Measurements from ENCODE around the gene KAZALD1.

KAZALD1 gene

DNA sequence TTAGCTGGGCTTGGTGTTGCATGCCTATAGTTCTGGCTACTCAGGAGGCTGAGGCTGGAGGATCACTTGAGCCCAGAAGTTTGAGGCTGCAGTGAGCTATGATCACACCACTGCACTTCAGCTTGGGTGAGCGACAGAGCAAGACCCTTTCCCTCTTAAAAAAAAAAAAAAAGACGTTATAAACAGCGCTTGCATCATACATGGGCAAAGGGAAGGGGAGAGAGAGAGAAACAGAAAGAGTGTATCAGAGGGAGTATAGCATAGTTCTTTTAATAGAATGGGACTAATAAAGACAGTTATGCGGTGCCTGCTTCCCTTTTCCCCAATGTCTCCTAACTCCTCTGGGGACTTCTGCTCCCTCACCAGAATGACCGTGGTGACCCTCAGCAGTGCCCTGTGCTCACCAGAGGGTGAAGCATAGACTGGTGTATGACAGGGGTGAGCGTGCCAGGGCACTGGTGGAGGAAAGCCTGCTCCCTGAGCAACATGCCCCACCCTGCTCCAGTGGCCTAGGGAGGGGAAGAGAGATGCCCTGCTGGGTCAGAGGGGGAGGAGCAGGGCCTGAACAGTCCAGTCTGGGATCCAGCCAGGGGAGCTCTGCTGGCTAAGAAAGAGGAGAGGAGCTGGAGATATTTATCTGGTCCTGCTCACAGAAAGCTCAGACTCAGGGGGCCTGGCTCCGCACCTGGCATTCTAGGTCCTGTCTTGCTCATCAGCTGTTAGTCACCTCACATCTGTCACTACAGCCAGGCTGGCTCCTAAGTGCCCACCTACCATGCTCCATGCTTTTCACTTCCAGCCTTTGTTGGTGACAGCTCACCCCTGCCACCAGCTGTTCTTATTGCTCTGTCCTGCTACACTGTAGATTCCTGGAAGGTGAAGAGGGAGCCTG, 33.1 kb upstream of the KAZALD1 start:
- Histone ChIP-seq H3K9ac (ENCODE audit: low read length) (no peak overlapping the region), H4K20me1 (ENCODE audit: insufficient read depth, low read length) (no peaks in the 10 kb centered on the region), H2AFZ (ENCODE audit: low read depth, low read length) (no peak overlapping the region), H3K27me3 (ENCODE audit: low read depth, low read length) (peaks cover 29% of the 10 kb centered on the region), H3K4me3 (ENCODE audit: low read length) (no peak overlapping the region), H3K27ac (ENCODE audit: low read length) (no peak overlapping the region), H3K4me2 (ENCODE audit: low read length) (no peak overlapping the region), H3K4me1 (ENCODE audit: low read length) (peaks cover 10% of the 10 kb centered on the region), H3K79me2 (ENCODE audit: low read length) (no peaks in the 10 kb centered on the region), H3K9me3 (ENCODE audit: insufficient read depth, low read length) (no peaks in the 10 kb centered on the region), H3K36me3 (replicated peaks; ENCODE audit: low read depth, low read length) (no peaks in the 10 kb centered on the region)
- TF ChIP-seq, protein P1, sequence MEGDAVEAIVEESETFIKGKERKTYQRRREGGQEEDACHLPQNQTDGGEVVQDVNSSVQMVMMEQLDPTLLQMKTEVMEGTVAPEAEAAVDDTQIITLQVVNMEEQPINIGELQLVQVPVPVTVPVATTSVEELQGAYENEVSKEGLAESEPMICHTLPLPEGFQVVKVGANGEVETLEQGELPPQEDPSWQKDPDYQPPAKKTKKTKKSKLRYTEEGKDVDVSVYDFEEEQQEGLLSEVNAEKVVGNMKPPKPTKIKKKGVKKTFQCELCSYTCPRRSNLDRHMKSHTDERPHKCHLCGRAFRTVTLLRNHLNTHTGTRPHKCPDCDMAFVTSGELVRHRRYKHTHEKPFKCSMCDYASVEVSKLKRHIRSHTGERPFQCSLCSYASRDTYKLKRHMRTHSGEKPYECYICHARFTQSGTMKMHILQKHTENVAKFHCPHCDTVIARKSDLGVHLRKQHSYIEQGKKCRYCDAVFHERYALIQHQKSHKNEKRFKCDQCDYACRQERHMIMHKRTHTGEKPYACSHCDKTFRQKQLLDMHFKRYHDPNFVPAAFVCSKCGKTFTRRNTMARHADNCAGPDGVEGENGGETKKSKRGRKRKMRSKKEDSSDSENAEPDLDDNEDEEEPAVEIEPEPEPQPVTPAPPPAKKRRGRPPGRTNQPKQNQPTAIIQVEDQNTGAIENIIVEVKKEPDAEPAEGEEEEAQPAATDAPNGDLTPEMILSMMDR (IDR thresholded peaks at IDR 0.05; ENCODE audit: low read depth, low read length), result no peak
- TF ChIP-seq EZH2phosphoT487 (IDR thresholded peaks at IDR 0.05; ENCODE audit: low read depth), result no peak

DNA sequence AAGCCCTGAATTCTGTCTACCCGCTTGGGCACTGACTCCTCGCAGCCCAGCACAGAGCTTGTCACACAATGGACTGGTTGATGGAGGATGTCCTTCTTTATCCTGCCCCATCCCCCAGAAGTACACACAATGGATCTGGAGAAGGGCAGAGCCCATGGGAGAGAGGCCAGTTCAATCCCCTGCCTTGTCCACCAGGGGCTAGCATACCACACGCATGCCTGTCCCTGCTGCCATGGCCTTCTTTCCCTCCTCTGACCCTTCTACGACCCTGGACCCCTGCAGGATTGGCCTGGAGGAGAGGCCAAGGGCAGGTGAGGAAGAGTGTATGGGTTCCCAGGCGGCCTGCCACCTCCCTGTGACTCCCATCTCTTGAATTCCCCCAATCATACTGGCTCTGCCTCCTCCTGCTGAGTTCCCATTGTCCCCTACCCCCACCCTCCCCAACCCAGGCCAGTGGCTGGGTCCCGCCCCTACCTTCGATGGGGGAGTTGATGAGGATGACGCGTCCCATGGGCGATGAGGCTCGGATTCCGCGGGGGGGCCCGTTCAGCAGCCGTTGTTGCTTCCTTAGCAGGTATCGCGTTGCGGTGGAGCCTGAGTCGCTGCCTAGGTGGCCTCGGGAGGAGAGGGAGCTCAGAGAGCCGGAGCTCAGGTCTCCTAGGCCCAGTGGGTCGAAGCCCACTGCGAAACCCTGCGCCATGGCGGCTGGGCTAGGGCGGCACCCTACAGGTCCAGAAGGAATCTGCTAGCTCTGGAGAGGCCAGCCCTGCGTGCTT, 32.1 kb upstream of the KAZALD1 start:
- H4K20me1 ChIP-seq (ENCODE audit: insufficient read depth, low read length), result no peaks in the 10 kb centered on the region
- peaks cover 10% of the 10 kb centered on the region for H3K4me1 ChIP-seq (ENCODE audit: low read length)
- H3K79me2 ChIP-seq (ENCODE audit: low read length), result no peaks in the 10 kb centered on the region
- peaks cover 29% of the 10 kb centered on the region for H3K27me3 ChIP-seq (ENCODE audit: low read depth, low read length)
- no peak overlapping the region for H3K4me2 ChIP-seq (ENCODE audit: low read length)
- H2AFZ ChIP-seq (ENCODE audit: low read depth, low read length), result no peak overlapping the region
- H3K9me3 ChIP-seq (ENCODE audit: insufficient read depth, low read length), result no peaks in the 10 kb centered on the region
- H3K36me3 ChIP-seq (replicated peaks; ENCODE audit: low read depth, low read length), result no peaks in the 10 kb centered on the region
- no peak for TF ChIP-seq EZH2phosphoT487 (IDR thresholded peaks at IDR 0.05; ENCODE audit: low read depth)
- TF ChIP-seq, protein P1 (IDR thresholded peaks at IDR 0.05; ENCODE audit: low read depth, low read length), result no peak
- no peak overlapping the region for H3K4me3 ChIP-seq (ENCODE audit: low read length)
- no peak overlapping the region for H3K27ac ChIP-seq (ENCODE audit: low read length)
- H3K9ac ChIP-seq (ENCODE audit: low read length), result no peak overlapping the region

DNA sequence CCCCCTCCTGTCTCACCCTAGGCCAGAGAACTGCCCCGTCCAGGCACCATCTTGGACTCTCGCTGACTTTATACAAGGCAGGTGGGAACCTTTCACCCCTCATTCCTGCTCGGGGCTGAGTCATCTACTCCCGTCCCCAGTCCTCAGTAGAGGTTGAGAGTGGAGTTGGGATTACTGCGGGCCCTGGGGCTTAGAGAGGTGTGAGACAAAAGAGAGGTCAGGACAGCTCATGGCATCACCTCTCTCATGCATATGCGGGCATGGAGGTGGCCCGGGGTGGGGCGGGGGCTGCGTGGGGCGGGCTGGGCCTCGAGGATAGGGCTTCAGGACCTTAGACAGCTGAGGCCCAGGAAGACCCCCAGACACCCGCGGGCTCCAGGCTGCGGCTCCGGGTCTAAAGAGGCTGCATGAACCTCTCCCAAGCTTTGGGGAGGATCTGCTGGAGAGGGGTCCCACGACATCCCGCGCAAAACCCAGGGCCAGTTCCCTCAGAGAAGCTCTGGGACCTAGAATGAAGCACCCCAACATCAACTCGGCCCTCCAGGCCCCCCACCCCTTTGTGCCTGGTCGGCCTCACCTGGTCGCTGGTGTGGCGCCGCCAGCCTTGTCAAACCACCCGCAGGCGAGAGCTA, 31.2 kb upstream of the KAZALD1 start:
- Histone ChIP-seq H4K20me1 (ENCODE audit: insufficient read depth, low read length) (no peaks in the 10 kb centered on the region), H3K79me2 (ENCODE audit: low read length) (no peaks in the 10 kb centered on the region), H3K4me3 (ENCODE audit: low read length) (peak overlapping the region; percentile 98), H3K27me3 (ENCODE audit: low read depth, low read length) (peaks cover 29% of the 10 kb centered on the region), H2AFZ (ENCODE audit: low read depth, low read length) (no peak overlapping the region), H3K36me3 (replicated peaks; ENCODE audit: low read depth, low read length) (no peaks in the 10 kb centered on the region), H3K4me2 (ENCODE audit: low read length) (peak overlapping the region; percentile 100), H3K4me1 (ENCODE audit: low read length) (peaks cover 10% of the 10 kb centered on the region), H3K9ac (ENCODE audit: low read length) (no peak overlapping the region), H3K9me3 (ENCODE audit: insufficient read depth, low read length) (no peaks in the 10 kb centered on the region), H3K27ac (ENCODE audit: low read length) (no peak overlapping the region)
- TF ChIP-seq, protein P1 (IDR thresholded peaks at IDR 0.05; ENCODE audit: low read depth, low read length), result no peak
- TF ChIP-seq EZH2phosphoT487 (IDR thresholded peaks at IDR 0.05; ENCODE audit: low read depth), result no peak

Measured in OCI-LY3 (cell line).